Smooth muscle cell (in vitro differentiated cells): ENCODE results near the gene SYS1. TPM values are rescaled to one million over a fixed set of nuclear protein-coding genes. Genes with fewer than 3 reads are reported as not detected.

Experiments
- DNase-seq: peaks from one replicate; lab custom pipeline; 2025; ENCODE audit not compliant: unreplicated experiment; lab: John Stamatoyannopoulos, UW
- H2AFZ ChIP-seq: fragments of 200-600 bp; sonication (generic); 2 replicates; pipeline ENCODE4 v1.6.0; 2016; ENCODE audit warnings: antibody characterized with exemption, low read depth, mild to moderate bottlenecking
- H3F3A ChIP-seq: fragments of 200-600 bp; sonication (generic); 2 replicates; pipeline ENCODE4 v1.6.0; 2017; ENCODE audit warnings: antibody characterized with exemption, low read depth
- H3K27ac ChIP-seq: fragments of 200-600 bp; sonication (generic); 2 replicates; pipeline ENCODE4 v1.5.1; 2016; ENCODE audit warnings: low read depth, mild to moderate bottlenecking
- H3K27me3 ChIP-seq: fragments of 200-600 bp; sonication (generic); 2 replicates; pipeline ENCODE4 v1.6.1; 2016; ENCODE audit warnings: low read depth, mild to moderate bottlenecking
- H3K36me3 ChIP-seq: fragments of 200-600 bp; sonication (generic); 2 replicates; pipeline ENCODE4 v1.5.1; 2016; ENCODE audit warnings: low read depth
- H3K4me1 ChIP-seq: fragments of 200-600 bp; sonication (generic); 2 replicates; pipeline ENCODE4 v1.5.1; 2016; ENCODE audit warnings: low read depth
- H3K4me2 ChIP-seq: fragments of 200-600 bp; sonication (generic); 2 replicates; pipeline ENCODE4 v1.6.0; 2016; ENCODE audit warnings: mild to moderate bottlenecking
- H3K4me3 ChIP-seq: fragments of 200-600 bp; sonication (generic); 2 replicates; pipeline ENCODE4 v1.5.1; 2016; ENCODE audit warnings: mild to moderate bottlenecking
- H3K79me2 ChIP-seq: fragments of 200-600 bp; sonication (generic); 2 replicates; pipeline ENCODE4 v1.6.0; 2016; ENCODE audit warnings: low read depth, mild to moderate bottlenecking
- H3K9ac ChIP-seq: fragments of 200-600 bp; sonication (generic); 2 replicates; pipeline ENCODE4 v1.6.0; 2016; ENCODE audit warnings: low read depth
- H3K9me3 ChIP-seq: fragments of 200-600 bp; sonication (generic); replicated peaks from 2 replicates; pipeline ENCODE4 v1.5.1; 2016; ENCODE audit warnings: low read depth
- H4K20me1 ChIP-seq: fragments of 200-600 bp; sonication (generic); 2 replicates; pipeline ENCODE4 v1.6.0; 2016; ENCODE audit warnings: low read depth
- CTCF ChIP-seq: fragments of 200-600 bp; sonication (generic); IDR thresholded peaks from 2 replicates; pipeline ENCODE4 v1.5.1; 2017; ENCODE audit warnings: borderline replicate concordance, mild to moderate bottlenecking, antibody characterized with exemption; ENCODE audit not compliant: insufficient read depth, poor library complexity, severe bottlenecking
- WGBS: methylation state at CpG from one replicate; pipeline ENCODE4 v1.1.7; 2016; ENCODE audit warnings: low lambda C conversion rate; 5-methylcytosine and 5-hydroxymethylcytosine counted together
- polyA plus RNA-seq: library from polyadenylated mRNA; unstranded; fragments of >200 nt; fragmentation: Nextera tagmentation; extraction: Ambion mirVana; gene quantifications from 2 replicates; pipeline ENCODE4 v1.2.1, GENCODE V29; 2016
- total RNA-seq: library from RNA; depleted of rRNA; stranded (reverse); fragments of >200 nt; gene quantifications from 2 replicates; pipeline ENCODE4 v1.2.3, GENCODE V29; 2014

SYS1 gene
- total and polyA plus RNA-seq, 2 experiments from 2014 or later: 14.5 to 17.0 TPM

GRCh38 chr20:45415822-45416637, 53.1 kb downstream of the SYS1 start, which contains the start of gene PIGT:
Gene PIGT, plus strand, starts transcription at chr20:45416141. Its CDS starts 16 bp downstream, at chr20:45416157.
- peaks cover 5% of the 10 kb centered on the region for H3K36me3 ChIP-seq
- no peaks in the 10 kb centered on the region for H3F3A ChIP-seq
- H3K27me3 ChIP-seq: no peaks in the 10 kb centered on the region
- 1% methylated on average over 52 of the region's 52 CpGs for WGBS
- no peaks in the 10 kb centered on the region for H3K9me3 ChIP-seq
- DNase-seq: peak; percentile 19
- no peak within 1 kb of the TSS for H3K27ac ChIP-seq
- peak within 1 kb of the TSS; percentile 85 for H3K4me3 ChIP-seq
- H3K79me2 ChIP-seq: peaks cover 13% of the 10 kb centered on the region
- H3K4me2 ChIP-seq: peak within 1 kb of the TSS; percentile 89
- TF ChIP-seq CTCF: no peak
- peaks cover 11% of the 10 kb centered on the region for H3K4me1 ChIP-seq
- H2AFZ ChIP-seq: peak within 1 kb of the TSS; percentile 93
- H3K9ac ChIP-seq: peak within 1 kb of the TSS; percentile 67
- no peaks in the 10 kb centered on the region for H4K20me1 ChIP-seq

GRCh38 chr20:45416917-45417316, 54.0 kb downstream of the SYS1 start:
- H3K9me3 ChIP-seq: no peaks in the 10 kb centered on the region
- H3K27ac ChIP-seq: no peak overlapping the region
- peak overlapping the region; percentile 85 for H3K4me3 ChIP-seq
- H3F3A ChIP-seq: no peaks in the 10 kb centered on the region
- no peak overlapping the region for H2AFZ ChIP-seq
- no peak for DNase-seq
- no peaks in the 10 kb centered on the region for H3K27me3 ChIP-seq
- TF ChIP-seq CTCF: no peak
- H3K79me2 ChIP-seq: peaks cover 13% of the 10 kb centered on the region
- peaks cover 11% of the 10 kb centered on the region for H3K4me1 ChIP-seq
- H3K4me2 ChIP-seq: peak overlapping the region; percentile 89
- H3K36me3 ChIP-seq: peaks cover 5% of the 10 kb centered on the region
- WGBS: 88% methylated on average over 2 of the region's 2 CpGs
- H3K9ac ChIP-seq: peak overlapping the region; percentile 67
- H4K20me1 ChIP-seq: no peaks in the 10 kb centered on the region

Other genes starting within 250 kb of the SYS1 start
- not detected in 2 replicates for gene WFDC5, start 248.0 kb upstream of the SYS1 start, total RNA-seq
- not detected in 2 replicates for gene WFDC5, start 248.0 kb upstream of the SYS1 start, polyA plus RNA-seq
- not detected in 2 replicates for gene WFDC12, start 238.7 kb upstream of the SYS1 start, total RNA-seq
- not detected in 2 replicates for gene WFDC12, start 238.7 kb upstream of the SYS1 start, polyA plus RNA-seq
- not detected in 2 replicates for gene PI3, start 188.3 kb upstream of the SYS1 start, total RNA-seq
- gene PI3, start 188.3 kb upstream of the SYS1 start, polyA plus RNA-seq: not detected in 2 replicates
- gene SEMG1, start 156.1 kb upstream of the SYS1 start, total RNA-seq: not detected in 2 replicates
- gene SEMG1, start 156.1 kb upstream of the SYS1 start, polyA plus RNA-seq: not detected in 2 replicates
- not detected in 2 replicates for gene SEMG2, start 141.8 kb upstream of the SYS1 start, total RNA-seq
- gene SEMG2, start 141.8 kb upstream of the SYS1 start, polyA plus RNA-seq: not detected in 2 replicates
- 0.63 and 1.1 TPM in 2 replicates for gene SLPI, start 108.6 kb upstream of the SYS1 start, total RNA-seq
- gene SLPI, start 108.6 kb upstream of the SYS1 start, polyA plus RNA-seq: 3.1 and 5.2 TPM in 2 replicates
- gene RBPJL, start 56.3 kb upstream of the SYS1 start, total RNA-seq: not detected in 2 replicates
- gene RBPJL, start 56.3 kb upstream of the SYS1 start, polyA plus RNA-seq: not detected in 2 replicates
- not detected in 2 replicates for gene MATN4, start 54.9 kb upstream of the SYS1 start, total RNA-seq
- gene MATN4, start 54.9 kb upstream of the SYS1 start, polyA plus RNA-seq: not detected in 2 replicates
- 70.7 and 78.1 TPM in 2 replicates for gene SDC4, start 14.7 kb upstream of the SYS1 start, total RNA-seq
- 45.0 and 122 TPM in 2 replicates for gene SDC4, start 14.7 kb upstream of the SYS1 start, polyA plus RNA-seq
- not detected in 2 replicates for gene TP53TG5, start 15.2 kb downstream of the SYS1 start, total RNA-seq
- 0.06 TPM in 1 of 2 replicates, not detected in the other for gene TP53TG5, start 15.2 kb downstream of the SYS1 start, polyA plus RNA-seq
- gene DBNDD2, start 45.1 kb downstream of the SYS1 start, total RNA-seq: 5.9 and 6.4 TPM in 2 replicates
- 2.9 and 11.0 TPM in 2 replicates for gene DBNDD2, start 45.1 kb downstream of the SYS1 start, polyA plus RNA-seq
- 90.7 and 99.5 TPM in 2 replicates for gene PIGT, start 53.0 kb downstream of the SYS1 start, total RNA-seq
- gene PIGT, start 53.0 kb downstream of the SYS1 start, polyA plus RNA-seq: 169 and 206 TPM in 2 replicates
- gene WFDC2, start 106.6 kb downstream of the SYS1 start, total RNA-seq: 3.0 and 5.7 TPM in 2 replicates
- gene WFDC2, start 106.6 kb downstream of the SYS1 start, polyA plus RNA-seq: 9.5 and 42.9 TPM in 2 replicates
- gene SPINT3, start 152.5 kb downstream of the SYS1 start, total RNA-seq: not detected in 2 replicates
- gene SPINT3, start 152.5 kb downstream of the SYS1 start, polyA plus RNA-seq: not detected in 2 replicates
- not detected in 2 replicates for gene WFDC6, start 176.3 kb downstream of the SYS1 start, total RNA-seq
- gene WFDC6, start 176.3 kb downstream of the SYS1 start, polyA plus RNA-seq: not detected in 2 replicates
- not detected in 2 replicates for gene EPPIN, start 184.2 kb downstream of the SYS1 start, total RNA-seq
- gene EPPIN, start 184.2 kb downstream of the SYS1 start, polyA plus RNA-seq: not detected in 2 replicates
- gene WFDC8, start 216.1 kb downstream of the SYS1 start, total RNA-seq: not detected in 2 replicates
- gene WFDC8, start 216.1 kb downstream of the SYS1 start, polyA plus RNA-seq: not detected in 2 replicates